GM18870 (cell line): ENCODE data around the gene ABHD16A.

Source experiments
- ATAC-seq: cut with Tn5 transposase; IDR thresholded peaks from one replicate; pipeline ENCODE4 v1.9.1; 2021; ENCODE audit warnings: moderate library complexity; ENCODE audit not compliant: unreplicated experiment

The ABHD16A gene

DNA sequence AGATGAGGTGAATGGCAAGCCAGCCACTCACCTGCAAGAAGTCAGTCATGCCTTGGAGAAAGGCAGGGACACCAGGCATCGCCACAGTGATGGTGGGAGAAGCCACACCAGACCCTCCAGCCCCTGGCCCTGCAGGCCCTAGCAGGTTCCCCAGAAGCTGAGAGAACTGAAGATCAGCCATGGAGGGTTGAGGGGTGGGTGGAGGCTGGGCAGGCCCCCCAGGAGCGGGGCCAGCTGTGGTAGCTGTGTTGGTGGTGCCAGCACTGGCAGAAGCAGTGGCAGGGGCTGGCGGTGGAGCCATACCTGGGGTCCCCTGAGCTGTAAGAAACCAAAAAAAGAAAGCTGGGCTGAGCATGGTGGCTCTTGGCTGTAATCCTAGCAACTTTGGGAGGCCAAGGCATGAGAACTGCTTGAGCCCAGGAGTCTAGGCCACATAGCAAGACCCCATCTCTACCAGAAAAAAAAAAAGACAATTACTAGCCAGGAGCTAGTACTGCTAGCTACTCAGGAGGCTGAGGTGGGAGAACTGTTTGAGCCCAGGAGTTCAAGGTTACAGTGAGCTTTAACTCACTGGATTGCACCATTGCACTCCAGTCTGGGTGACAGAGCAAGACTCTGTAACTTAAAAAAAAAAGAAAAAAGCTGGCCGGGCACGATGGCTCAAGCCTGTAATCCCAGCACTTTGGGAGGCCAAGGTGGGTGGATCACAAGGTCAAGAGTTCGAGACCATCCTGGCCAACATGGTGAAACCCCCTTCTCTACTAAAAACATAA is 60.1 kb downstream of the ABHD16A start:
- ATAC-seq: no peak

DNA sequence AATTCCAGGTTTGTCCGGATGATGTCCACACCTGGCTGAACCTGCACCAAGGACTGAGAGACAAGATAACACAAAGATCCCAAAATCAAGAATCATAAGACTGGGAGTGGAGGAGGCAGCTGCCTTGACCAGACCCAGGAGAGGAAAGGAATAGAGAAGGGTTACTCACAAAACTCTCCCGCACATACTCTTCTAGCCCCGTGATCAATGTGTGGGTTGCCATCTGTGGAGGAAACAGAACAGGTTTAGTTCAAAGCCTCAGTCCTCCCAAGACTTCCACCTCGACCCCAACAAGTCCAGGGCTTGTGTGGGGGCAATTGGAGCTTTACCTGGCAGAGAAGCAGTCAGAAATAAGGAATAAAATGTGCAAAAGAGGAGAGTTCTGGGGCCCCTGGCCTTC is 61.8 kb downstream of the ABHD16A start:
- ATAC-seq: no peak

DNA sequence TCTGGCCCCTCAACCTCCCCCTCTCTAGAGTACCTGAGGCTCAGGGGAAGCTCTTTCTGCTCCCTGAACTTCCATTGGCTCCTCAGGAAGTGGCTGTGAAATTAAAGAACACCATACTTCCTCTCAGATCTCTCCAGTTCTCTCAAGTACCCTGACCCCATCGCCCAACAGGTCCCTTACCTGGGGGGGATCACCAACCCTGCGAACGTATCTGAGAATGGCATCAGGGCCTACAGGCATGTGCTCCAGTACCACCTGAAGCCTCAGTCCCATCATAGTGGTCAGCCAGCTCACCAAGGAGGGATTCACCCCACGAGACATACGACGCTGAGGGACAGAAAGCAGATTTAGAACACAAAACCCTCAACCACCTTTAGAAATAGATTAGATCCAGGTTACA is 62.5 kb downstream of the ABHD16A start:
- ATAC-seq: no peak

DNA sequence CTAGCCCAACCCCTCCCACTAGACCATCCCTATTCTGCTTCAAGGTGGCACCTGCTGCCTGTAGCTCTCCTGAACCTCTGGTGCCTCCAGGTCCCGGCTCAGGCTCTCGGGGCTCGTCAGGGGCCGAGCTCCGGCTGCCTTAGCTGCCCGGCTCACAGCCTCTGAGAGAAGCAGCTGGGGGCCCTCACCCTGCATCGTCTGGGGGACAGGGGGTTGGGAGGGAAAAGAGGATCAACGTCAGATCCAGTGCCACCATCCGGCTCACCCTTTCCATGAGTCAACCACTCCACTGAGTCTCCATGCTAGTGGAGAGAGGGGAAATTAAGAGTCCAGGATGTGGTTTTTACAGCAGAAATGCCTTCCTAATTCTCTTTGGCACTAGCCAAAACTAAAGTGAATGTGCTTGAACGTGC is 63.7 kb downstream of the ABHD16A start:
- ATAC-seq: no peak

GRCh38 chr6:31639043-31639442 is 64.1 kb downstream of the ABHD16A start:
- no peak for ATAC-seq
